ENCODE data around the gene KRT79.

The KRT79 gene

DNA sequence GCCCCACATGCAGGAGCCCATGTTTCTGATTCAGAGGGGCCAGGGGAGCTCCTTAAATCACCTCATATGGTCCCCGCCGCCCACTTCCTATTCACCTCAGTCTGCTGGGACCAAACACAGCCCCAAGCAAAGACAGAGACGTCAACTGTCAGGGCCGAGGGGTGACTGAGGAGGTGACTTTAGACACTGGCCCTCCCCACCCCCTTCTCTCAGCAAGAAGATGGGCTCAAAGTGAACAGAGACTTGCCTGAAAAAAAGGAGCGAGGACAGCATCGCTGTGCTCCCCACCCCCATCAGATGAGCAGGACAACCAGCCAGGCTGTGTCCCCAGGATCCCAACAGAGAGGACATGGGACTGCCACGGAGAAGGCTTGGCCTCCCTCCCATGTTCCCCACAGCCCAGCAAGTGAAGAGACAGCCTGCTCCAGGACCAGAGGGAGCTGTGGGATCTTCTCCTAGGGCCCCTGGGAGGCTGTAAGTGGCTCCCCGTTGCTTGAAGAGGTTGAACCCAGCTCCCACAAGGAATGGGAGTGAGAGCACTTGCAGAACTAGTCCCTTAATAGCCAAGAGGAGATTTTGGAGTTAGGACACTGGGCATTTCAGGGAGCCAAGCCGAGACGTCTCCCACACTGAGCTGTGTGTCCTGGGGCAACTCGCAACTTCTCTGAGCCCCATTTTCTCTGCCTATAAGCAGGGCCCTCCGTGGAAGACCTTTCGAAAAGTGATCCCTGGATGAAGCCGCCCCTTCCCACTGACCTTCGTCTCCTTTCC, 1.3 kb upstream of the KRT79 start:
- no peak for DNase-seq (ENCODE audit: low read depth)

GRCh38 chr12:52834727-52835001, 553 bp upstream of the KRT79 start:
- no peak for DNase-seq (ENCODE audit: low read depth)

GRCh38 chr12:52832985-52833905, 866 bp downstream of the KRT79 start:
- DNase-seq (ENCODE audit: low read depth) = no peak

DNA sequence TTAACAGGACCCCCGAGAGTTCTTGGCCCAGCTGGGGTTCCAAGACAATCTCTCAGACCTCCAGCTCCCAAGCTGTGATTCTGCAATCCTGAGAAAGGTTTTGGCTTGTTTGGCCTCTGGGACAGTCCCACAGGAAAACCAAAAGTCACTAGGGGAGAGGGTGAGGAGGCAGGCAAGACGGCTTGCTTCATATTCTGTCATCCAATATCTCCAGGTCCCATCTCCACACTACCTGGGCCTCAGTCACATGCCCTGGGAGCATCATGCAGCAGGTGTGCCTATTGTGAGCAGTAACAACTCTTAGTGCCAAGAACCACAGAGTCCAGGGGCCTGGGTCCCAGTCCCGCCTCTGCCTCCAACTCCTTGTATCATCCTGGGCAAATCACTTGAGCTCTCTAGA, 1.7 kb downstream of the KRT79 start:
- no peak for DNase-seq (ENCODE audit: low read depth)

DNA sequence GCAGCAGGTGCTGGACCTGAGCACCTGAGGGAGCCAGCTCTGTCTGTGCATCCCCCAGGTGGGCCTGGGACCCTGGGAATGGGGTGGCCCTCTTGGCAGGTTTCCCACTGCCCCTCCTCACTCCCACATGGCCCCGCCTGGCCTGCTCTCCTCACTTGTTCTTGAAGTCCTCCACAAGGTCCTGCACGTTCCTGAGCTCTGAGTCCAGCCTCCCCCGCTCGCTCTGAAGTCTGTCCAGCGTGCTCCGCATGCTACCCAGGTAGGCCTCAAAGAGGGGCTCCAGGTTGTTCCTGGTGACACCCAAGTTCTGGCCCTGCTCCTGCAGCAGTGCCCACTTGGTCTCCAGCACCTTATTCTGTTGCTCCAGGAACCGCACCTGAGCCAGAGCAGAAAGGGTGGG, 2.9 kb downstream of the KRT79 start:
- DNase-seq (ENCODE audit: low read depth) = no peak

DNA sequence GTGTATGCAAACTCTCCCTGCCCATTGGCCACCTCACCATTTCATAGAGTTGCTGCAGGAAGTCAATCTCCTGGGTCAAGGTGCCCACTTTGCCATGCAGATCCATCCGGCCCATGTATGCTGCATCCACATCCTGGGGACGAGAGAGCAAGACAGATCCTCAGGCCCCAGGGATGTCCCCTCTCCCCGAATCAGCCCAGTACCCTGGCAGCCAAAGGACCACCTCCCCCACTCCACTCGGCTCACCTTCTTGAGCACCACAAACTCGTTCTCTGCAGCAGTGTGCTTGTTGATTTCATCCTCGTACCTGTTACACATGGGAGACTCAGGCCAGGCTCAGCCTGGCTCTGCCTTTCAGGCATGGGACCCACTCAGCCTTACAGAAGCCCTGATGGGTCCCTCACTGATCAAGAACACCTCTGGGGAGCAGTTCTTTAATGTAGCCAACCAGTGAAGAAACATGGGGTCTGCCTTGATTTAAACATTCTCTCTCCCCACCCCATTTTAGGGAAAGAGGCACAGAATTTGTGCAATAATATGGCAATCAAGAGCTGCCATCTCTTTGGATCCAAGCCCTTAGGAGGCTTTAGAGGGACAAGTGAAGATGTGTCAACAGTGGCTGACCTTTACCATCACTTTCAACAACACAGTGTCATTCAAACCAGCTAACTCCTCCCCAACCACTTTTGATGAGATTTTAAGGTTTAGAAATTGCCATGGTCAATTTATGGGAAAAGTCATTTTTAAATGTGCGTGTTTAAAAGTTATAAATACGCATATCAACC, 3.9 kb downstream of the KRT79 start:
- DNase-seq (ENCODE audit: low read depth) = no peak

DNA sequence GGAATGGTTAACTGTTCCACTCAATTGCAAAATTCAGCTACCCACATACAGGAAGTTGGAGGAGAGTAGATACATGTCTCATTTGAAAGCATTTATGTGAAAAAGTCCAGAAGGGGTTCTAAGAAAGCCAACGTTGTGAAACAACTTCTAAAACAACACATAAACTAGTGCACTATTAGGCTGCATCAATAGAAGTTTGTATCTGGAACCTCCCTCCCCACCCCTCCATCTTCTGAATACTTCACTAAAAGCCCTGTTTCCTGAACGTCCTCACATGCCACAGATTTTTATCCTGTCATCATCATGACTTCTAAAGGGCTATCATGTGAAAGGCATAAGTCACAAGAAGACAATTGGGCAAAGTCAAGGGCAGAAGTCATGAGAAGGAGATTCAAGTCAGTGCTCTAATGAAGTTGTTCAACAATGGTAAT, 5.5 kb downstream of the KRT79 start:
- DNase-seq (ENCODE audit: low read depth) = no peak

GRCh38 chr12:52828156-52828555, 6.0 kb downstream of the KRT79 start:
- DNase-seq (ENCODE audit: low read depth) = no peak

DNA sequence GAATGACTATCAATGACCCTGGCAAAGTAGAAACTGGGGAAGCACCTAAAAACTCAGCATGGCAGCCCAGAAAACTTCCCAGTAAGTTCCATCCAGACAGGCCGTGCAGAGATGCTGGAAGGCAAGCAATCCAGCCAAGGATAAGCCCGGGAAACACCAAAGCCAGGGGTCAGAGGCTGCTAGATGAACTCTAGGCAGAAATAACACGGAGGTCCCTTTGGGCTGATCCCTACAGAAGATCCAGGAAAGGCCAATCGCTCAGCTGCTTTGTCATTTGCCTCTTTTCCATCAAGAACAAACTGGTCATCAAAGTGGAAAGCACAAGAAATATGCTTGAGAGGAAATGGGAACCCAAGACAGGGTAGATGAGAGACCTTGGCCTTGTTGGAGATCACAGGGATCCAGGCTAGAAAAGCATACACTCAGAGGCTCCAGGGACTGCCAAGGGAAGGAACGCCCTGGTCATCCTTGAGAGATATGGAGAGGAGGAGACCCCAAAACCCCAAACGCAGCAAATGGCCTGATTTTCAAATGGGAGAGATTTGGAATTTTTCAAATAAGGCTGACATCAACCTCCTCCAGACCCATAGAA, 6.5 kb downstream of the KRT79 start:
- DNase-seq (ENCODE audit: low read depth) = no peak

DNA sequence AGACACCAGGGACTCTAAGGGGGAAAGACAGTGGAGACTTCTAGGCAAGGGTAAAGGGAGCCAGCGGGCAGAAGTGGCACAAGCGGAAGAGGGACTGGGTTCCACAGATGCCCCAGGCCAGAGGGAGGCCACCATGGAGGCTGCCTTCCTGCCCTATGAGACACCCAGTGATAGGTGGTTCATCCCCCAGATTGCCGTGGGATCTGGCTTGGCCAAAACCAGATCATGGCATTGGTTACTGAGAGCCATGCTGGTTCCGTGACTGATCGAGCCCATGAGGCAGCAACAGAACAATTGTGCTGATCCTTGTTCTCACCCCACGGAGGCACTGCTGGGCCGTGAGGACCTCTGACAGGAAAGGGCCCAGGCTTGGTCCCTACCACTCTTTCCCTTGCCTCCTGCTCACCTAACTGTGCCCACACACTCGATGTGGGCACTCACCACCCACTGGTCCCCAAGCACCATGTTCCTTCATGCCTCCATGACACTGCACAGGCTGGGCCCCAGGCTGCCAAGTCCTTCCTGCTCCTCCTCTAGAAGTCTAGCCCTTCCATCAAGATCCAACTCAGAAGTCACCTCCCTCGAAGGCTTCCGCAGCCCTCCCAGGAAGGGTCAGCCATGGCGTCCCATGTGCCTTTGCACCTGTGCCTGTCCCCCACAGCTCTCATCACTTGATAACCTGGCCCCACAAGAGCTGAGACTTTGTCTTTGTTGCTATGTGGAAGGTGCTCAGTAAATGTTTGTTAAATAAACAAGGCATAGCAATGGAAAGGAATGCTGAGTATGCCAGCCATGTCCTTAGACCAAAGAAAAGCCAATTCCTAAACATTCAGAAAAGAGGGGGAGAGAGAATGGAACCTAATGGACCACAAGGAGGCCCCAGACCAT, 7.3 kb downstream of the KRT79 start:
- no peak for DNase-seq (ENCODE audit: low read depth)

DNA sequence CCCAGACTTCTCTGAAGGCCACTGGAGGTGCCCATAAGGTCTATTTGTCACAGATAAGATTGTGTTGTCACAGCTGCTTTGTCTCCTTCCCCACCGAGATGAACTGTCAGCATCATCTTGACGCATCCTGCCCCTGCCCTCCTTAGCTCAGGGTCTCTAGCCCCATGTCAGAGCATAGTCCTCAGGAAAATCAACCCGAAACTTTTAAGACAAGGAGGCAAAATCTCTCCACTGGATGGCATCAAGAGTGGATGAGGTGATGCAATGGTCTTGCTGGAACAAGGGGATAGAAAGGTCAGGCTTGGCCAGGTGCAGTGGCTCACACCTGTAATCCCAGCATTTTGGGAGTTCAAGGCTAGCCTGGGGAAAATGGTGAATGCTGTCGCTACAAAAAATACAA, 8.2 kb downstream of the KRT79 start:
- no peak for DNase-seq (ENCODE audit: low read depth)

- no peak for DNase-seq (ENCODE audit: low read depth)
Measured at GRCh38 chr12:52824741-52825410, 9.2 kb downstream of the KRT79 start.

DNA sequence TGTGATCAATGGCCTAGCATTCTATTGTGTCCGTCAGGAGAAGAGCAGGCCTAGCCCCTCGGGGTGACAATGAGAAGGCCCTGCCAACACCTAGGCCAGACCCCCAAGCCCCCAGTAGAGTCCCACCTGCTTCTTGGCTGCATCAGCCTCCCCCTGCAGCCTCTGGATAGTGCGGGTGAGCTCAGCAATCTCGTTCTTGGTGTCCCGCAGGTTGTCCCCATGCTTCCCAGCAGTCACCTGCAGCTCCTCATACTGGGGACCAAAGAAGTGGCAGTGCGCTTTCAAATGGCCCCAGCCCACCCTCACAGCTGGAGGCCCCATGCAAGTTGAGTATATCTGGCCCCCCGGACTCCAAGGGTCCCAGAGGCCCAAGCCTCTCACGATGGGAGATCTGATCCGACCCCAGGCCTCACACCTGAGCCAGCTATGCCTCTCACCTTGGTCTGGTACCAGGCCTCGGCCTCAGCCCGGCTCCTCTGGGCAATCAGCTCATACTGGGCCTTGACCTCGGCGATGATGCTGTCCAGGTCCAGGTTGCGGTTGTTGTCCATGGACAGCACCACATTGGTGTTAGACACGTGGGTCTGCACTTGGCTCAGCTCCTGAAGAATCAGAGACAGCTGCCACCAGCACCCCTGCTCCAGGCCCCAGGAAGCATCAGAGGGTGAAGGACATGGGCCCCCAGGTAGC, 10.2 kb downstream of the KRT79 start:
- DNase-seq (ENCODE audit: low read depth) = no peak

- no peak for DNase-seq (ENCODE audit: low read depth)
Measured at GRCh38 chr12:52822771-52823510, 11.2 kb downstream of the KRT79 start.

- DNase-seq (ENCODE audit: low read depth) = no peak
Measured at GRCh38 chr12:52821826-52822660, 12.1 kb downstream of the KRT79 start.

DNA sequence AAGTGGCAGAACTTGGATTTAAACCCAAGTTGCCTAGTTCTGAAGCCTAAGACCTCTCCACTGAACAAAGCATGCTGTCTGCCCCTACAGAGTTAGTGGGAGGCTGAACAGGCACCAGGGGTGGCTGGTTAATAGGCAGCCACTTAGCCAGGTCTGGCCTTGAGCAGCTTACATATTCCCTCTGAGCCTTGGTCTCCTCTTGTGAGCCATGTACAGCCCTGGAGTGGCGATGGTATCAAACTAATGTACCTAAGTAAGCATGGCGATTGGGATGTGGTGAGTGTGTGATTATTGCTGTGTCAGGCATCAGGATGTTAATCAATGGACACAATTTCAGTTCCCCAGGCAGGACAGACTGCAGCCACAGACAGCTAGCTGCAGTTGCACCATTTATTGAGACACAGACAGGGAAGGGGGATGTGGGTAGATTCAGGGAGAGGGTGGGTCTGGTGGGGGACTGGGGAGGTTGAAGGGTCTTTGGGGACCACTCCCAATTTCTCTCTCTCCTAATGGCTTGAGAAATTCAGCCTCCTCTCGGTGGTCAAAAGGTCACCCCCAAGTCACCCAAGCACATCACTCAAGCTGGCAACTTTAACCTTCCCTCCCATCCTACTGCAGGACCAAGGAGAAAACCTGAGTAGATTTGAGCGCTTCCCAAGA, 12.9 kb downstream of the KRT79 start:
- no peak for DNase-seq (ENCODE audit: low read depth)

GRCh38 chr12:52820521-52820920, 13.6 kb downstream of the KRT79 start:
- DNase-seq (ENCODE audit: low read depth) = no peak
